Measurements from ENCODE around the gene ZNF445.
"Not testable (repeated sequence)": the region's sequence is repeated elsewhere in the genome, so short reads cannot be mapped to it uniquely, and the experiment has no call there.

The ZNF445 gene

GRCh38 chr3:44434834-44435510, 42.5 kb downstream of the ZNF445 start:
- no peak for DNase-seq (ENCODE audit: low read depth in 2 of 2)

DNA sequence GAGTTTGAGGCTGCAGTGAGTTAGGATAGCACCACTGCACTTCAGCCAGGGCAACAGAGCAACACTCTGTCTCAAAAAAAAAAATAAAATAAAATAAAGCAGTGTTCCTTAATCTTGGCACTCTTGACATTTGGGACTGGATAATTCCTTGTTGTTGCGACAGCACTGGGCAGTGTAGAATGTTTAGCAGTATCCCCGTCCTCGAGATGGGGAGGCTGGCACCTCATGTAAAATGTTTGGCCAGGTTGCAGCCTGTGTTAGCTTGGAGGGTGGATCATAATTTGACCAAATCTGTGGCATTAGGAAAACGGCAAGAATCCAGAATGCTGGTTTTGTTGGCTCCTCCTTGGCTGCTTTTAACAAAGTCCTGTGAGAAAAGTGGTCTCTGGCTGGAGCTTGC, 47.0 kb downstream of the ZNF445 start:
- DNase-seq (ENCODE audit: low read depth in 2 of 2): no peak

GRCh38 chr3:44429459-44429858, 48.0 kb downstream of the ZNF445 start:
- DNase-seq (ENCODE audit: low read depth in 2 of 2): no peak

- DNase-seq (ENCODE audit: low read depth in 2 of 2): no peak
Measured at GRCh38 chr3:44428910-44429309, 48.6 kb downstream of the ZNF445 start.

GRCh38 chr3:44427683-44428082, 49.8 kb downstream of the ZNF445 start:
- no peak for DNase-seq (ENCODE audit: low read depth in 2 of 2)

GRCh38 chr3:44424758-44425157, 52.7 kb downstream of the ZNF445 start:
- no peak for DNase-seq (ENCODE audit: low read depth in 2 of 2)

DNA sequence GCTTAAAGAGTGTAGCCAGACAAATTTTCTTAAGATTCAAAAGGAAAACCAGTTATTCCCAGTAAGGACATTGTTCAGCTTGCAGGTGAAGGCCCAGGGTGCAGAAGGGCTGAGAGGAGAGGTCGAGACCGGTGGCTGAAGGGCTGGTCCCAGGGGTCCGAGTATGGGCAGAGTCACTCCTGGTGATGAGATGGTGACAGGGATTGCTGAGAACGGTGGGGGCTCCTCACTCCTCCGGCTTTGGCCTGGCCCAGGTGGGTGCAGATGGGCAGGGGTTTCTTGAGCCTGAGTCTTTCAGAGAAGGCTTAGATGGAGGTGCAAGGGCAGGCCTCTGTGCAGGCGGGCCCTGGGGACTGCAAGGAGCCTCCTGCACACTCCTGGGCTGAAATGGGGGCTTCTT, 56.2 kb downstream of the ZNF445 start:
- no peak for DNase-seq (ENCODE audit: low read depth in 2 of 2)

DNA sequence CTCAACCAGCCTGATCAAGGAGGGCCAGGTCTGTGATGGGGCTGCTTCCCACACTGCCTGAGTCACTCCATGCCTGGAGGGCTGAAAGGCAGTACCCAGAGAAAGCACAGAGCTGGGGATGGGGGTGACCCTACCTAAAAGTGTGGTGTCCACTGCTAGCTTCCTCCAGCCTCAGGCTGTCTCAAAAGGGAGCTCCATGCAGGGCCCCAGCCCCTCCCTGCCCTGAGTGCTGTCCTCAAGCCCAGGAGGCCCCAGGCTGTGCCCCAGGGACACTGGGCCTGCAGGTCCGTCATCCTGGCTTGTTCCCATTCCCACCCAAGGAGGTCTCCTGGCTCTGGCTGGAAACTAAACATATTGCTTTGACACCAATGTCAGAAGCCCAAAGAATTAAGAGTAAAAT, 56.8 kb downstream of the ZNF445 start:
- DNase-seq (ENCODE audit: low read depth in 2 of 2): no peak

DNA sequence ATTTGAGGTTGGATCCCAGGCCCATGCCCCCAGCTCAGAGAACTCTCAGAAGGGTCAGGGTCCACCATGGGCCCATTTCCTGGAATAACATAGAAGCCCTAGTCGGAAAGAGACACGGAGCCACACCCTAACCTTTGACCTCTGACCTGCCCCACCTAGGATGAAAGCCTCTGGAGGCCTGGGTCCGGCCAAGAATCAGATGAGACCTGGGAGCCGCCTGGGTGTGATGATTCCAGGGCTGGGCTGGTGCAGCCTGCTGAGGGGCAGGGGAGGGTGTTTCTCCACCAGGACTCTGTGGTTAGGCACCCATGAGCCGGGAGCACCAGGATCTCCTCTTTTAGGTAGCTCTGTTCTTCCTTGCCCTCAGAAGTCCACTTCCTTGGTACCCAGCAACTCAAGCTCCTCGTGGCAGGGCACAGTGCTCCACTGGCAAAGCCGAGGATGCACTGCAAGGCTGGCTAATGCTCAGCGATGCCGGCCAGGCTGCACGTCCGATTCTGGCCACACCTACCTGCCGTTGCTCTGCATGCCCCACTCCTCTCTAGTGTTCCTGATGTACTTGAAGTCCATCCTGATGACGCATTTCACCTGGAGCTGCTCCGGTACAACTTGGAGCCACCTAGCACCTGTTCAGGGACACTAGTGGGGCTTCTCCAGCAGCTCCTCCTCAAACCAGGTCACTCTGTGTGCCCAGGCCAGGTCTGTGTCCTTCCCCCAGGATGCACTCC, 57.4 kb downstream of the ZNF445 start:
- DNase-seq (ENCODE audit: low read depth in 2 of 2): no peak

DNA sequence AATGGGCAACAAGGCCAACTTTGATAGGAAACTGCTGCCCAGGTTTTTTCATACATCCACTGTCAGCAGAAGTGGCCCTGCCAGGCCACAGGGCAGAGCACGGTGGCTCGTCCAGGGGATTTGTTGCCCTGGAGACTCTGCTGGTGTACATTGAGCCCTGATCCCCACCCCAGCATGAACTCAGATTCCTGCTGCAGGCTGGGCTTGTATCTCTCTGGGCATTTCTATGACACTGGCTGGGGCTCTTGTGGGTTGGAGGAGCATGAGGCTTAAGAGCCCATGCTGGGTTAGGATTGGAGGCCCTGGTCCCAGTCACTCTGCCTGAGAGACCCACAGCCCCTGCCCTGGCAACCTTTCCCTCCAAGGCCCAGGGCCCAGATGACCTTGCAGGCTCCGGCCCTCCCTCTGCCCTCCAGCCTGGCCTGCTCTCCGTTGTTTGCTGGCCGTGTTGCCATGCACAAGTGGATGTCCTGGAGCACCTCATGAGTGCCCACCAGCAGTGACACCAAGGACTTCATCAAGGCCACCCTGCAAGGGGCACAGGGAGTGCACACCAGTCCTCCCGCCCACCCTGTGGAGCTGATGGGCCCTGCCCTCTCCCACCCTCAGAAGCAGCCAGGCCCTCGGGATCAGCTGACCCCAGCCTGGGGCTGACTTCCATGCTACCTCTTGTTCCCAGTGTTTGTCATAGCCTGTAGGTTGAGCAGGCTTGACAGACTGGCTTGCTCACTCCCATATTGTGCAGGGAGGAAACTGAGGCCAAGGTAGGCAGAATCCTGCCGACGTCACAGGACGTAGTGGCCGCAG, 58.2 kb downstream of the ZNF445 start:
- no peak for DNase-seq (ENCODE audit: low read depth in 2 of 2)

DNA sequence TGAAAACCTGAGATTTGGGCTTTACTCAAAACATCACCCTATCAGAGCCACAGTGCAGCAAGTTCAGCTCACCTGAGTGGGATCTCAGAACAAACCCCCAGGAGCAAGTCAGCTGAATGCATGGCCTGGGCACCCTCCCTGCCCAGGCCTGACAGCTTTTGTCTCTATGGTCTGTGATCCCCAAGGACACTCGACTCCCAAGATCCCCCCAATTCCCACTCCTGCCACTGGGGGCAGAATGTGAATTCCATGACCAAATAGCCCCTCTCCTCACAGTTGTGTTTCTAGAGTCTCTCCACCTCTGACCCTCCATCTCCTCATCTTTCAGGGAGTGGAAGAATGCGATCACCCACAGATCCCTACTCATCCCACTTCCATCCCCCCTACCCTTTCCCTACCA, 58.9 kb downstream of the ZNF445 start:
- DNase-seq (ENCODE audit: low read depth in 2 of 2): no peak

DNA sequence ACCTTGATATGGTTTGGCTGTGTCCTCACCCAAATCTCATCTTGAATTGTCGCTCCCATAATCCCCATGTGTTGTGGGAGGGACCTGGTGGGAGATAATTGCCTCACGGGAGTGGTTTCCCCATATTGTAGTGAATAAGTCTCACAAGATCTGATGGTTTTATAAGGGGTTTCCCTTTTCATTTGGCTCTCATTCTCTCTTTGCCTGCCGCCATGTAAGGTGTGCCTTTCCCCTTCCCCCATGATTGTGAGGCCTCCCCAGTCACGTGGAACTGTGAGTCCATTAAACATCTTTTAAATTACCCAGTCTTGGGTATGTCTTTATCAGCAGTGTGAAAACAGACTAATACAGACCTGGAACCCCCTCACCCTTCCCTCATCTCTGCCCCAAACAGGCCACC, 59.4 kb downstream of the ZNF445 start:
- not testable (repeated sequence) for DNase-seq (ENCODE audit: low read depth in 2 of 2)

DNA sequence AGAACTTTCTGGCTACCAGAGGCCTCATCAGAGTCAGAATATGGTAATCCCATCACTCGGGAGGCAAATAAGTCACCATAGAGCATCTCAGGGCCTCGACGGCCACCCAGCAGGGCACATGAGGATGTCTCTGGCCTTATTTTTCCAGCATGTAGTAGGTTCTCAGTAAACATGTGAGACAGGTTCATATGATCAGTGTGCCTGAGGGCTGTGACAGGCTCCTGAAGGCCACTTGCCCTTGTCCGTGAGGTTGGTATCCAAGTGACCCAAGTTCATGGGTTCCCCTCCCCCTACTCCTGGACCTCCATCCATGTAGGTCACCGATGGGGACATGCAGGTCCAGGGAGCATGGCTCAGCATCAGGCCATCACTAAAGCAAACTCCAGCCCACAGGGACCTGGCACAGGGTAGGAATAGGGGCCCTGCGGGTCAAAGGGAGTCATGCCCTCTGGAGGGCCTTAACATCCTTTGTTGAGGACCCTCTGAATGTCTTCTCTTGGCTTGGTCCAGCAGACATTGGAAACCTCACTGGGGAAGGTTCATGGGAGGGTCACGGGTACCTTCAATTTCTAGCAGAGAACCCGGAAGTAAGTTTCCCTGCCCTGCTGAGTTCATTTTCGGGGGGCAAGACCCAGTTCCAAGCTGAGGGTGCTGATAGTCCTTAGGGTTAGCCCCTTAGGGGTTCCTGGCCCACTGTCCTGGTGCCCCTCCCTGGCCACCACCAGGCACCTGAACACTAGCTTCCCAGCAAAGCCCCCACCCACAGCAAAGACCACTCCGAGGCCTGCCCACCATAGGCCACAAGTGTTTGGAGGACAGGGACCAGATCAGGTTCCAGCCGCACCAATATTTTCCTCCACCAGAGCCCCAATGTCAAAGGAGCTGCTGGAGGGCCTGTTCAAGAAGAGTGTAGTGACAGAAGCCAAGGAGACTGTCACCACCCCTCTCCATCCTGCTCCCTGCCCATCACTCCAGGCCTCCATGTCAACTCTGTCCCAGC, 61.1 kb downstream of the ZNF445 start:
- no peak for DNase-seq (ENCODE audit: low read depth in 2 of 2)

GRCh38 chr3:44415421-44415820, 62.0 kb downstream of the ZNF445 start:
- DNase-seq (ENCODE audit: low read depth in 2 of 2): no peak

- no peak for DNase-seq (ENCODE audit: low read depth in 2 of 2)
Measured at GRCh38 chr3:44414517-44415090, 62.9 kb downstream of the ZNF445 start.

GRCh38 chr3:44412365-44412764, 65.1 kb downstream of the ZNF445 start:
- no peak for DNase-seq (ENCODE audit: low read depth in 2 of 2)

GRCh38 chr3:44411031-44411645, 66.3 kb downstream of the ZNF445 start:
- no peak for DNase-seq (ENCODE audit: low read depth in 2 of 2)

DNA sequence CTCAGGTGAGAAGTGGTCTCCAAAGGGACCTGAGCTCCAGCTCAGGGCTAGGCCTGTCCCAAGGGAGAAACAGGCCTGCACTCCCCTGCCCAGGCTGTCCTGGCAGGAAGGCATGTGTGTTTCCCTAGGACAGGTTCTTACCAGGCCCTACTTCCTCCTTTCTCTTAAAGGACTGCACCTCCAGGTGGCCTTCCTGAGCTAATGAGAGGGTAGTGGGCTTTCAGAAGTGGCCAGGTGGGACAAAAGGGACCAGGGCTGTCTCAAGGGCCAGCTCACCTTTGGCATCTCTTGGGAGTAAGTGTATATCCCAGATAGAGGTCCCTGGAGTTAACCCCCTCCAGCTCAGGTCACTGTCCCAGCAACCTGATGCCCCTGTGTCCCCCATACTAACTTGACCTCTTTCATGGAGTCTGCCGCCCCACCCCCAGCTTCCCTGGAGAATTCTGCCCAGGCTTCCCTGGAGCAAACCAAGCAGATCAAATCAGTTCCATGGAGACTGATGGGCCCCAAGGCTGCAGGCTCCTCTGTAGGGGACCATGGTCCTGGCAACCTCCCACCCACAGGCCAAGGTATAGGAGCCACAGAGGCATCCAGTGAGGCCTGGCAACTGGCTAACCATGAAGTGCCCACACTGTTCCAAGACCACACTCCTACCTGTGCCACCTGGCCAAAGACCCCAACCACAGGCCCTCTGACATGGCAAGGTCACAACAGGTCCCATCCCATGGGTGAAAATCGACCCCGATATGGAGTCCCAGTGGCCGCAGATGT, 67.6 kb downstream of the ZNF445 start:
- DNase-seq (ENCODE audit: low read depth in 2 of 2): no peak

- no peak for DNase-seq (ENCODE audit: low read depth in 2 of 2)
Measured at GRCh38 chr3:44402548-44402947, 74.9 kb downstream of the ZNF445 start.

GRCh38 chr3:44400771-44401170, 76.7 kb downstream of the ZNF445 start:
- DNase-seq (ENCODE audit: low read depth in 2 of 2): no peak

Data from stimulated activated CD8-positive, alpha-beta memory T cell treated with anti-CD3 and anti-CD28 coated beads, Interleukin-7, amount 100 ng/mL, for 4 hours (primary cell).